Adrenal gland (tissue), 12 donors: ENCODE measurements around the gene ARHGEF17. TPM values are rescaled to one million over a fixed set of nuclear protein-coding genes. Genes with fewer than 3 reads are reported as not detected.

ENCODE experiments used
- DNase-seq, 7 donors: peaks; one replicate each; pipeline ENCODE4 v3.0.0-alpha.2; 2019 to 2020
- H3K27ac ChIP-seq, 5 donors: fragments of 200-600 bp; sonication (generic) in 4 of 5; 1 replicate in 3 of 5; 2 replicates in 2 of 5; pipeline versions ENCODE4 v1.5.1 to v1.8.0; 2016 to 2020; ENCODE audit warnings: mild to moderate bottlenecking in 1 of 5
- H3K27me3 ChIP-seq: fragments of 200-600 bp; 2 replicates; pipeline ENCODE4 v1.8.0; 2021
- H3K36me3 ChIP-seq, 2 donors: fragments of 200-600 bp; replicated peaks in 1 of 2; 1 replicate in 1 of 2; 2 replicates in 1 of 2; pipeline versions ENCODE4 v1.5.1 to v1.8.0; 2018 to 2022
- H3K4me1 ChIP-seq, 2 donors: fragments of 200-600 bp; replicated peaks in 1 of 2; 1 replicate in 1 of 2; 2 replicates in 1 of 2; pipeline versions ENCODE4 v1.5.1 to v1.8.0; 2018 to 2021
- H3K4me3 ChIP-seq, 4 donors: fragments of 200-600 bp; sonication (generic) in 3 of 4; one replicate each; pipeline ENCODE4 v1.5.1; 2016 to 2018
- H3K9me3 ChIP-seq, 3 donors: fragments of 200-600 bp; sonication (generic) in 1 of 3; replicated peaks in 1 of 3; 1 replicate in 2 of 3; 2 replicates in 1 of 3; pipeline versions ENCODE4 v1.5.1 to v1.8.0; 2016 to 2021
- POLR2A ChIP-seq, 2 donors: fragments of 450-650 bp; IDR thresholded peaks; one replicate each; pipeline ENCODE4 v1.6.1; 2017; ENCODE audit warnings: antibody characterized with exemption in 2 of 2, mild to moderate bottlenecking in 2 of 2, moderate library complexity in 1 of 2
- WGBS, 4 donors: extraction: QIAGEN DNeasy Blood & Tissue Kit in 2 of 4; methylation state at CpG; one replicate each; pipeline versions ENCODE4 v1.1.5 to v1.1.7; 2013 to 2017; 5-methylcytosine and 5-hydroxymethylcytosine counted together
- intact Hi-C, 2 donors: fragments of 100-400 bp; cut with DNase I; formaldehyde crosslinking; loops; one replicate each; pipeline versions ENCODE4 v1.14.1 to v1.15.0; 2022 to 2023
- polyA plus RNA-seq, 3 donors: library from polyadenylated mRNA; stranded (reverse); fragments of 200-250 nt in 2 of 3; fragments of 350-450 nt in 1 of 3; fragmentation: Illumina TruSeq in 1 of 3; extraction: RNeasy Lipid Tissue Mini Kit (QIAGEN cat#74804) in 1 of 3; gene quantifications; one replicate each; pipeline ENCODE4 v1.2.3, GENCODE V29; 2013 to 2014
- total RNA-seq, 9 donors: library from RNA; depleted of rRNA in 4 of 9; stranded (reverse); fragments of >200 nt in 4 of 9; fragments of 120-200 nt in 1 of 9; fragmentation: NEBNext Ultra II Directional in 1 of 9; extraction: Animal tissue kit (Norgen Biotek cat#: 25700) in 1 of 9; gene quantifications; one replicate each; pipeline versions ENCODE4 v1.1.0 to v1.2.4, GENCODE V29; 2013 to 2023
- TF ChIP-seq, protein P1 (sequence below), 6 experiments: fragments of 450-650 bp in 4 of 6; fragments of 200-600 bp in 2 of 6; sonication (generic) in 1 of 6; IDR thresholded peaks; 1 replicate in 5 of 6; 2 replicates in 1 of 6; pipeline versions ENCODE4 v1.5.1 to v1.8.0; 2016 to 2021; ENCODE audit warnings: antibody characterized with exemption in 6 of 6, mild to moderate bottlenecking in 2 of 6, moderate library complexity in 1 of 6
- donor health status: healthy with polysubstance abuse.
- donor health status: Bipolar disorder and iron deficiency.
- donor health status: DM: yes; HTN: yes; CAD: no.
- donor health status: DM: no; HTN: no; CAD: no.
- donor health status: DM: no; HTN: no; CAD: no.
- donor health status: DM: yes; HTN: yes; CAD: no.

Gene ARHGEF17
- total and polyA plus RNA-seq, 12 donors, result 8.1 to 48.2 (median 20.4) TPM

- Histone ChIP-seq H3K4me1 (no peaks in the 10 kb centered on the region), H3K27me3 (no peaks in the 10 kb centered on the region), H3K9me3 (no peaks in the 10 kb centered on the region), H3K27ac (no peak overlapping the region), H3K4me3 (no peak overlapping the region), H3K36me3 (no peaks in the 10 kb centered on the region)
- TF ChIP-seq POLR2A (IDR thresholded peaks at IDR 0.05), result no peak
- TF ChIP-seq, protein P1, sequence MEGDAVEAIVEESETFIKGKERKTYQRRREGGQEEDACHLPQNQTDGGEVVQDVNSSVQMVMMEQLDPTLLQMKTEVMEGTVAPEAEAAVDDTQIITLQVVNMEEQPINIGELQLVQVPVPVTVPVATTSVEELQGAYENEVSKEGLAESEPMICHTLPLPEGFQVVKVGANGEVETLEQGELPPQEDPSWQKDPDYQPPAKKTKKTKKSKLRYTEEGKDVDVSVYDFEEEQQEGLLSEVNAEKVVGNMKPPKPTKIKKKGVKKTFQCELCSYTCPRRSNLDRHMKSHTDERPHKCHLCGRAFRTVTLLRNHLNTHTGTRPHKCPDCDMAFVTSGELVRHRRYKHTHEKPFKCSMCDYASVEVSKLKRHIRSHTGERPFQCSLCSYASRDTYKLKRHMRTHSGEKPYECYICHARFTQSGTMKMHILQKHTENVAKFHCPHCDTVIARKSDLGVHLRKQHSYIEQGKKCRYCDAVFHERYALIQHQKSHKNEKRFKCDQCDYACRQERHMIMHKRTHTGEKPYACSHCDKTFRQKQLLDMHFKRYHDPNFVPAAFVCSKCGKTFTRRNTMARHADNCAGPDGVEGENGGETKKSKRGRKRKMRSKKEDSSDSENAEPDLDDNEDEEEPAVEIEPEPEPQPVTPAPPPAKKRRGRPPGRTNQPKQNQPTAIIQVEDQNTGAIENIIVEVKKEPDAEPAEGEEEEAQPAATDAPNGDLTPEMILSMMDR (IDR thresholded peaks at IDR 0.05), result no peak
- no peak for DNase-seq
- intact Hi-C loops, result loop anchor here (5.0 kb wide), 1 partner anchor 41 kb away; no protein-coding TSS in a partner anchor
- 47 to 66% (median 62%) methylated on average over 3 of the region's 3 CpGs for WGBS, 4 donors
Observed at GRCh38 chr11:73295996-73296318, 12.1 kb upstream of the ARHGEF17 start.

- DNase-seq, result no peak
- no peak overlapping the region for H3K27ac ChIP-seq
- TF ChIP-seq, protein P1 (IDR thresholded peaks at IDR 0.05), result no peak
- no peak for TF ChIP-seq POLR2A (IDR thresholded peaks at IDR 0.05)
- H3K9me3 ChIP-seq, result no peaks in the 10 kb centered on the region
- no peak overlapping the region for H3K4me3 ChIP-seq
- no peaks in the 10 kb centered on the region for H3K4me1 ChIP-seq
- H3K36me3 ChIP-seq, result no peaks in the 10 kb centered on the region
- intact Hi-C loops, result loop anchor here (5.0 kb wide), 1 partner anchor 41 kb away; no protein-coding TSS in a partner anchor
- H3K27me3 ChIP-seq, result no peaks in the 10 kb centered on the region
- 90 to 94% (median 93%) methylated on average over 20 to 35 of the region's 35 CpGs for WGBS, 4 donors
Observed at GRCh38 chr11:73296501-73297230, 11.4 kb upstream of the ARHGEF17 start.

DNA sequence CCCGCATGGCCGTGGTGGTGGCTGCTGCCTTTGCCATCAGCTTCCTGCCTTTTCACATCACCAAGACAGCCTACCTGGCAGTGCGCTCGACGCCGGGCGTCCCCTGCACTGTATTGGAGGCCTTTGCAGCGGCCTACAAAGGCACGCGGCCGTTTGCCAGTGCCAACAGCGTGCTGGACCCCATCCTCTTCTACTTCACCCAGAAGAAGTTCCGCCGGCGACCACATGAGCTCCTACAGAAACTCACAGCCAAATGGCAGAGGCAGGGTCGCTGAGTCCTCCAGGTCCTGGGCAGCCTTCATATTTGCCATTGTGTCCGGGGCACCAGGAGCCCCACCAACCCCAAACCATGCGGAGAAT lies 10.9 kb upstream of the ARHGEF17 start:
- H3K27ac ChIP-seq, result no peak overlapping the region
- TF ChIP-seq, protein P1 (IDR thresholded peaks at IDR 0.05), result no peak
- H3K9me3 ChIP-seq, result no peaks in the 10 kb centered on the region
- no peak overlapping the region for H3K4me3 ChIP-seq
- no peak for DNase-seq
- no peaks in the 10 kb centered on the region for H3K4me1 ChIP-seq
- 91 to 93% (median 91%) methylated on average over 8 to 18 of the region's 18 CpGs for whole genome bisulfite sequencing, 4 donors
- no peaks in the 10 kb centered on the region for H3K27me3 ChIP-seq
- no peaks in the 10 kb centered on the region for H3K36me3 ChIP-seq
- intact Hi-C loops, result loop anchor here (5.0 kb wide), 1 partner anchor 40 kb away; no protein-coding TSS in a partner anchor

DNA sequence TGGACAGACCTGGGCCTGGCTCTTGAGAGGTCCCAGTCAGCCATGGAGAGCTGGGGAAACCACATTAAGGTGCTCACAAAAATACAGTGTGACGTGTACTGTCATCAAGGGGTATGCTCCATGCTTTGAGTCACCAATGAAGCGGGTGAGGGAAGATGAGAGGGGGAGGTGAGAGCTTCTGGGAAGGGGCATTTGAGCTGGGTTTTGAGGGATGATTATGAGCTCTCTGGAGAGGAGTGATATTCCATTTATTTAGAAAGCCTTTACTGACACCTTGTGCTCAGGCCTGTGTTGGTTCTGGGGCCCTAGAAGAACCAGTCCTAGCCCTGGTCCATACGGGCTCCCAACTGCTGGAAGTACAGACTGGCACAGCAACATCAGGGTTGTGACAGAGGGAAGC lies 10.4 kb upstream of the ARHGEF17 start:
- DNase-seq, result no peak
- no peaks in the 10 kb centered on the region for H3K9me3 ChIP-seq
- H3K4me3 ChIP-seq, result no peak overlapping the region
- TF ChIP-seq, protein P1 (IDR thresholded peaks at IDR 0.05), result no peak
- TF ChIP-seq POLR2A (IDR thresholded peaks at IDR 0.05), result no peak
- no peaks in the 10 kb centered on the region for H3K36me3 ChIP-seq
- intact Hi-C loops, result loop anchor here (5.0 kb wide), 1 partner anchor 40 kb away; no protein-coding TSS in a partner anchor
- H3K27me3 ChIP-seq, result no peaks in the 10 kb centered on the region
- no peak overlapping the region for H3K27ac ChIP-seq
- WGBS, 4 donors, result 76 to 92% (median 85%) methylated on average over 3 of the region's 3 CpGs
- H3K4me1 ChIP-seq, result no peaks in the 10 kb centered on the region
